Measurements from ENCODE around the gene OR4E2. TPM values are rescaled to one million over a fixed set of nuclear protein-coding genes. Genes with fewer than 3 reads are reported as not detected.

Gene OR4E2
- total RNA-seq, 4 donors from 2014 or later = not detected

DNA sequence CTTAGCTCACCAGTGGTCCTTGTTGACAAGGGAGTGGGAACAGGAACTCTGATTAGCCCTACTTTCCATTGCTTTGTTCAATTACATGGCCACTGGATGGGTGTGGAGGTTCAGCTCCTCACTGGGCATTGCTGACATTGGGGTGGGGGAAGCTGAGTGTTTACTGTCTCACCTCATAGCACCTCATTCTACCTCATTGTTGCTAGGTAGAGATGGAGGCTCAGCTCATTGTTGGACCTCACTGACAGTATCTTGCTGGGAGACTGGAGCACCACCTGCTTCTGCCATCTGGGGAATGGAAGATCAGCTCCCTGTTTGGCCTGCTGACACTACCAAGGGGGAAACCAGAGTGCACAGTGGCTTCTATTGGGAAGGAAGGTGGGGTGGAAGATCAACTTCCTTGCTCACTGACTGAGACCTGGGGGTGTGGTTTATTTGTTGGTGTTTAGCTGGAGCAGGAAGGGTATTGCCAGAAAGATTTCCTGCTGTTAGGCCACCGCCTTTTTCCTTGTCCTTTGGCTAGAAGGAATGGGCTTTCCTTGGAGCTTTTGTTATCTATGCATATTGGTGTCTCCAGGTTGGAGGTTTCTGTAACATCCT is 1.3 kb upstream of the OR4E2 start:
- Histone ChIP-seq H3K4me1 (peaks cover 0 to 20% (median 12%) of the 10 kb centered on the region in 4 donors), H3K9me3 (no peaks in the 10 kb centered on the region), H3K27ac (peak overlapping the region; percentile 30 to 68 (median 50)), H3K36me3 (no peaks in the 10 kb centered on the region), H3K27me3 (no peaks in the 10 kb centered on the region), H3K4me3 (no peak overlapping the region)
- 32% methylated on average over 1 of the region's 1 CpG; no CpG with 5 or more reads in 1 of the 2 donors for WGBS, 2 donors (ENCODE audit: low coverage in 1 of 2)
- in situ Hi-C loops (cut with MboI; ENCODE audit: low pct_ligation_motif_present in 1 of 4, low pct_unique_long_range_greater_than_20kb in 1 of 4, low sequenced_read_pairs in 3 of 4) (no loop called here), intact Hi-C loops (cut with DNase I; ENCODE audit: low total_unique reads) (no loop called here)
- no peak for TF ChIP-seq POLR2A (IDR thresholded peaks at IDR 0.05)
- TF ChIP-seq, protein P1, sequence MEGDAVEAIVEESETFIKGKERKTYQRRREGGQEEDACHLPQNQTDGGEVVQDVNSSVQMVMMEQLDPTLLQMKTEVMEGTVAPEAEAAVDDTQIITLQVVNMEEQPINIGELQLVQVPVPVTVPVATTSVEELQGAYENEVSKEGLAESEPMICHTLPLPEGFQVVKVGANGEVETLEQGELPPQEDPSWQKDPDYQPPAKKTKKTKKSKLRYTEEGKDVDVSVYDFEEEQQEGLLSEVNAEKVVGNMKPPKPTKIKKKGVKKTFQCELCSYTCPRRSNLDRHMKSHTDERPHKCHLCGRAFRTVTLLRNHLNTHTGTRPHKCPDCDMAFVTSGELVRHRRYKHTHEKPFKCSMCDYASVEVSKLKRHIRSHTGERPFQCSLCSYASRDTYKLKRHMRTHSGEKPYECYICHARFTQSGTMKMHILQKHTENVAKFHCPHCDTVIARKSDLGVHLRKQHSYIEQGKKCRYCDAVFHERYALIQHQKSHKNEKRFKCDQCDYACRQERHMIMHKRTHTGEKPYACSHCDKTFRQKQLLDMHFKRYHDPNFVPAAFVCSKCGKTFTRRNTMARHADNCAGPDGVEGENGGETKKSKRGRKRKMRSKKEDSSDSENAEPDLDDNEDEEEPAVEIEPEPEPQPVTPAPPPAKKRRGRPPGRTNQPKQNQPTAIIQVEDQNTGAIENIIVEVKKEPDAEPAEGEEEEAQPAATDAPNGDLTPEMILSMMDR (IDR thresholded peaks at IDR 0.05) = no peak
- TF ChIP-seq EP300 (IDR thresholded peaks at IDR 0.05; ENCODE audit: low read depth) = no peak
- no peak for TF ChIP-seq POLR2AphosphoS5 (IDR thresholded peaks at IDR 0.05)
- peak; percentile 20 for DNase-seq

DNA sequence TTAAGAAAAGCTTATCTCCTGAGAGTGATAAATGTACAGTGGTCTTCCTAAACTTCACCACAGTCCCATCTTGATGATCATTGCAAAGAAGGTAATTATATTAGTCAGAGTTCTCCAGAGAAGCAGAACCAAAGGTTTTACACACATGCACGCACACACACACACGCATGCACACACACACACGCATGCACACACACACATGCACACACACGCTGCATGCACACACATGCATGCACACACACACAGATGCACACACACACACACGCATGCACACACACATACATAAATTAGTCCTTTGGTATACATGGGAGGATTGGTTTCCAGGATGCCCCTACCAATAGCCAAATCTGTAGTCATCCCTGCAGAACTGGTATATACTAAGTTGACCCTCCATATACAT is 580 bp downstream of the OR4E2 start:
- Histone ChIP-seq H3K4me3 (no peak overlapping the region), H3K27me3 (no peaks in the 10 kb centered on the region), H3K27ac (no peak overlapping the region), H3K9me3 (no peaks in the 10 kb centered on the region), H3K4me1 (peaks cover 0 to 20% (median 12%) of the 10 kb centered on the region in 4 donors), H3K36me3 (no peaks in the 10 kb centered on the region)
- 91% methylated on average over 5 of the region's 5 CpGs; no CpG with 5 or more reads in 1 of the 2 donors for WGBS, 2 donors (ENCODE audit: low coverage in 1 of 2)
- intact Hi-C loops (cut with DNase I; ENCODE audit: low total_unique reads) = no loop called here
- in situ Hi-C loops (cut with MboI; ENCODE audit: low pct_ligation_motif_present in 1 of 4, low pct_unique_long_range_greater_than_20kb in 1 of 4, low sequenced_read_pairs in 3 of 4) = no loop called here
- DNase-seq = no peak
- TF ChIP-seq EP300 (IDR thresholded peaks at IDR 0.05; ENCODE audit: low read depth) = no peak
- TF ChIP-seq, protein P1 (IDR thresholded peaks at IDR 0.05) = no peak
- no peak for TF ChIP-seq POLR2A (IDR thresholded peaks at IDR 0.05)
- TF ChIP-seq POLR2AphosphoS5 (IDR thresholded peaks at IDR 0.05) = no peak

- H3K4me1 ChIP-seq = peaks cover 0 to 20% (median 11%) of the 10 kb centered on the region in 4 donors
- no peak for DNase-seq
- no peaks in the 10 kb centered on the region for H3K27me3 ChIP-seq
- in situ Hi-C loops (cut with MboI; ENCODE audit: low pct_ligation_motif_present in 1 of 4, low pct_unique_long_range_greater_than_20kb in 1 of 4, low sequenced_read_pairs in 3 of 4) (no loop called here), intact Hi-C loops (cut with DNase I; ENCODE audit: low total_unique reads) (no loop called here)
- 92 to 100% methylated on average over 1 of the region's 1 CpG for WGBS, 2 donors (ENCODE audit: low coverage in 1 of 2)
- TF ChIP-seq POLR2AphosphoS5 (IDR thresholded peaks at IDR 0.05) (no peak), EP300 (IDR thresholded peaks at IDR 0.05; ENCODE audit: low read depth) (no peak), POLR2A (IDR thresholded peaks at IDR 0.05) (no peak)
- TF ChIP-seq, protein P1 (IDR thresholded peaks at IDR 0.05) = no peak
- no peak overlapping the region for H3K4me3 ChIP-seq
- no peaks in the 10 kb centered on the region for H3K9me3 ChIP-seq
- H3K27ac ChIP-seq = no peak overlapping the region
- no peaks in the 10 kb centered on the region for H3K36me3 ChIP-seq
Measured at GRCh38 chr14:21656980-21657379, 3.3 kb downstream of the OR4E2 start.

DNA sequence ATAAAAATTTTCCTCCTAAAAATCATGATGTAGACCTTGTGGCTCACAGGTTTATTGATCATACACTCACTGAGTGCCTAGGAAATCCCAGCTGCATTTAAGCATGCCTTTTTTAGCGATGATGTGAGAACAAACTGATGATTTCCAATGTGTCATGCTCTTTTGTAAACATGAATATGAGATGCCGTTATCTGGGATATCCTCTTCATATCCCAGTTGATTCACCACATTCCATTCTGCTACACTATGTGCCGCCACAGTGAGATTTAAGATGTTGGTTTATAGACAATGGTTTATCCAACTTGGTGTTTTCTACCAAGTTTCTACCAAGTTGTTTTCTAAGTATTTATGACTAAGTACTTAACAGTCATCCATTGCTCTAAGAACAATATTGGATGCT is 14.7 kb downstream of the OR4E2 start:
- Histone ChIP-seq H3K27me3 (no peaks in the 10 kb centered on the region), H3K4me1 (no peaks in the 10 kb centered on the region), H3K4me3 (no peak overlapping the region), H3K36me3 (no peaks in the 10 kb centered on the region), H3K27ac (no peak overlapping the region), H3K9me3 (no peaks in the 10 kb centered on the region)
- TF ChIP-seq EP300 (IDR thresholded peaks at IDR 0.05; ENCODE audit: low read depth) (no peak), POLR2A (IDR thresholded peaks at IDR 0.05) (no peak), POLR2AphosphoS5 (IDR thresholded peaks at IDR 0.05) (no peak)
- TF ChIP-seq, protein P1 (IDR thresholded peaks at IDR 0.05) = no peak
- 73 to 81% methylated on average over 3 of the region's 3 CpGs for WGBS, 2 donors (ENCODE audit: low coverage in 1 of 2)
- no peak for DNase-seq
- in situ Hi-C loops (cut with MboI; ENCODE audit: low pct_ligation_motif_present in 1 of 4, low pct_unique_long_range_greater_than_20kb in 1 of 4, low sequenced_read_pairs in 3 of 4) = no loop called here
- intact Hi-C loops (cut with DNase I; ENCODE audit: low total_unique reads) = no loop called here

Data from transverse colon (tissue), 4 donors.